Activated CD4-positive, alpha-beta T cell treated with anti-CD3 and anti-CD28 coated beads, Interleukin-2, amount 50 U/mL, for 1 hour (primary cell): ENCODE results near the gene SLCO3A1.

Source experiments
- DNase-seq: peaks from one replicate; pipeline ENCODE4 v3.0.0-alpha.2; 2020

The SLCO3A1 gene

DNA sequence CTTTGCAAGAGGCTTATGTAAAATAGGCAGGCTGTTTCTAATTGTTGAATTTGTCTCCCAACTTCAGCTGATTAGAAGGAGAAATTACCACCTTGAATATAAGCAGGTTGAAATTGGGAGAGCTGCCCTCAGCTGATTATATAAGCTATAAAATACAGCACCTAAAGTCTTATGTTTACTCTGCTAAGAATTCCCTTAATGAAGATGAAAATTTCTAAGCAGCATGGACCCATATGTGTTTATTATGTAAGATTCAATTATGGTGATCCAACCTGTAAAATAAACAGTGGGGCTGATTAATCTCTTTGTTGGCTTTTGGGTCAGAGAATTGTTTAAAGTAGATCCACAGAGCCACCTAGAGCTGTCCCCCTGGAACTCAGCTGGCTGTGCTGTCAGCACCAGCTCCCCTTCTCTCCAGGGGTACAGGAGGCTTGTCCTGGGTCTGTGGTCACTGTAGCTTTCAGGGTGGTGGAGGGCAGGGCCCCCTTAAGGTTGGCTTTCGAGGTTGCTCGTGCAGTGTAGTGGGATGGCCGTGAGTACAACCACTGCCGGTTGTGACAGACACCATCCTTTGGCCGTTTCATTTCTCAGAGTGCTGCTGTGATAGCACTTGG lies 9.5 kb downstream of the SLCO3A1 start:
- no peak for DNase-seq

DNA sequence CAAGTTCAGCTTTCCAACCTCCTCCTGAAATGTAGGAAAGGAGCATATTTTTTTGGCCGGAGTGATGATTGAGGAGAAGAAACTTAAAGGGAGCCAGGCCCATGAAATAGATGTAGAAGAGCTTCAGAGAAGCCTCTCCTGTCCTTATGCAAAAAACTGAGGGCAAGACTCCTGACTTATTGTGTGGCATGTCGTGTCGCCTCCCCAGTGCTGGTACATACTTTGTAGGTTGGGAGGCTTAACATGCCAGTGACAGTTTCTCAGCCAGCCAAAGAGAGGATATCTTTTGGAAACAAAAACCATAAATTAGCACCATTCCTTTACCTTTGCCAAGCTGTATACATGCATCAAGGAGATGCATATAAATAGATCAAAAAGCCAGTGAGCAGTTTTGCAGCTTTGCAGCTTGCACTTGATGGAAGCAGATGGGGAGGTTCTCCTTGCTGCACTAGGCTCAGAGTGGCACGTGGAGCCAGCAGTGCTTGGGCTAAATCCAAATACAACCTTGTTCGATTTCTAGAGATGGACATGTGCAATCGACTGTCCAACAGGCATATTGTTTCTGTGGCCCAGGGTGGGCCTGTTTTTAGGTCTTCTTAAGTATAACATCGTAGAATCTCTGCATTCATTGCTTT lies 10.2 kb downstream of the SLCO3A1 start:
- DNase-seq = no peak

DNA sequence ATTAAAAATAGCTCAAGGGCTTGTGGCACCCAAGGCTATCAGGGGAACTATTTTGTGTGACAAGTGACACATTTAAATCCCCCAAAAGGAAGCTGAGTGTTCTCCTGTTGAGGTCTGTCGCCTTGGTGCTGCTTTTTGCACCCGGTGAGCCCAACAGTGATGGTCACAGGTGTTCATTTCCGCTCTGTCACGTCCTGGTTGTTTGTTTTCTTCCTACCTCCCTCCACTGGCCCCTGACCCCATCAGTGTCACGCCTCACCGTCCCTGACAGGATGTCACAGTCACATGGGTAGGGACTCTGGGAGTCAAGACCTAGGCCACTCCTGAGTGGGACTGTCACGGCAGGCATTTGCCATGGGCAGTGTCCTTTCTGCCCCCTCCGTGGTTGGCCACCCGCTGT lies 11.2 kb downstream of the SLCO3A1 start:
- no peak for DNase-seq

DNA sequence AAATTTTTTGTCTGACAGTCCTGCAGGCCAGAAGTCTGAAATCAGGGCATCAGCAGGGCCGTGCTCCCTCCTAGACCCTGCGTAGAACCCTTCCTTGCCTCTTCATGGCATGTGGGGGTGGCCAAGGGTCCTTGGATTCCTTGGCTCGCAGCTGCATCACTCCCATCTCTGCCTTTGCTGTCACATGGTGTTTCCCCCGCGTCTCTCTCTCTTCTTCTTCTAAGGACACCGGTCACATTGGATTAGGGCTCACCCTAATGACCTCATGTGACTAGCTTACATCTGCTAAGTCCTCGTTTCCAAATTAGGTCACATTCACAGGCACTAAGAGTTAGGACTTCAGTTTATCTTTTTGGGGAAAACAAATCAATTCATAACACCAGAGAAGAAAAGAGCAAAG lies 12.0 kb downstream of the SLCO3A1 start:
- no peak for DNase-seq

DNA sequence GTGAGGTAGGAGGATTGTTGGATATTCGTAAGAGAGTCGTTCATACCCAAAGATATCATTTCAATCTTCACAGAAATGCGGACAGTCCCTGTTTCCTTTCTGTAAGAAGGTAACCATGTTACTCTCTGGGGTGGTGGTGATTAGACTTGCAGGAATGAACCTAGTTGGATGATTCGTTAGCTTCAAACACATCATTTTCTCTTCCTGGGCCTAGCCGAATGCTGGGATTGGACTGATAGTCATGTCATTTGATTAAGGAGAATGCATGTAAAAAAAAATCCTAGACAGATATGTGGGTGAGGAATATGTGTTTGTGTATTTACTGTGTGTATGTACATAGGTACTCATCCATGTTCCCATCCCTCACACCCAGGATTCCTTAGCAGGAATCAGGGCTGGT lies 12.4 kb downstream of the SLCO3A1 start:
- no peak for DNase-seq

DNA sequence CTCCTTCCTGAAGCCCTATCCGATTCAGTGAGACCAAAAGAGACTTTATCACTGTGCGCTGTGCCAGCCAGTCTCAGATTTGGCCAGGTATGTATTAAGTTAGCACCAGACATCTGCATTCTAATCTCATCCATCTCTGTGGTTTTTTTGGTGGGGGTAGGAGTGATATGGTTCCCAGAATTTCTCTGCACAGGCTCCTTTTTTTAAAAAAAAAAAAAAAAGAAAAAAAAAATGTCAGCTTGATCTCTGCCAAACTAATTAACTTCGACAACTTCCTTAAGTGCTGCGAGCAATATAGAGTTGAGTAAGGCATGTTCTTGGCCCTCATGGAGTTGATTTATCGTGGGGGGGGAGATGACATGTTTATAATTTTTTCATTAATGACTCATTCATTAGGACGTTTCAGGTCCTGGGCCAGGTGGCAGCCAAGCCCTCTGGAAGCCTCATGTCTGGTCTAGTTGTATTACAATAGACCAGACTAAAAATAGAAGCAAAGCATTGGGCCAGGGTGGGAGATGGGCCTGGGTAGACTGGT lies 12.9 kb downstream of the SLCO3A1 start:
- DNase-seq = no peak

DNA sequence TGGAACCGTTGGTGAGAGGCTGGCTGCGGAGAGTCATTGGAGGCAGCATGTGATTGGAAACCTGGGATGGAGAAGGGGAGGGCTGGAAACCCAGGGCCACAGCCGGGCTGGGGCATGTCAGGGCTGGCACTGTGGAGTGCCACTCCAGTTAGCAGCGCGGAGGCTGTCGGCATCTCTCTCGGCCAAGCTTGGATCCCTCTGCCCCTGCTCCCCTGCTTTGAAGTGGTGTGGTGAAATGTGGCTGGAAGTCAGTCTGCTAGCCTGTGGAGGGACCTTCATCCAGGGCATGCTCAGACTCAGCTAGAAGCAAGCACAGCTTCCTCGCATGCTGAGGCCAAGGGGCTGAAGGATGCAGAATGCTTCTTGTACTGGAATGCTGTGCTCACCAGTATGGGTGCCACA lies 13.5 kb downstream of the SLCO3A1 start:
- DNase-seq = no peak

DNA sequence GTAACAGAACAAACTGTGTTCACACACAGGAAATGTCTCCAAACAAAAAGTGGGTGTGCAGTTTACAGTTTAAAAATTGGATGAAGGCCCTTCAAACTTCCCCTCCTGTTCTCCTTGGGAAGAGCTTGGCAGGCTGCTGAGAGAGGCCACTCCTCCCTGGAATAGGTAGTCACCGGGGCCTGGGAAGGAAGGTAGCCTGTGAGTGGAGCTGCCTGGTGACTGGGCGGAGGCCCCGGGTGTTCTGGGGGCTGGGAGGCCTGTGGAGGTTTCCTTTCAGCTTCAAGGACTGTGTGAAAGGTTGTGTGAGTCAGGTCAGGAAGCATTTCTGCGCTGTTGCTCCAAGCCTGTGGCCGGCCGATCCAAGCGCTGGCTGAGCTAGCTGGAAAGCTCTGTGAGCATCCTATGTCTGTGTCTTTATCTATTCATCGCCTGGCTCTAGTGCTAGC lies 14.1 kb downstream of the SLCO3A1 start:
- no peak for DNase-seq

DNA sequence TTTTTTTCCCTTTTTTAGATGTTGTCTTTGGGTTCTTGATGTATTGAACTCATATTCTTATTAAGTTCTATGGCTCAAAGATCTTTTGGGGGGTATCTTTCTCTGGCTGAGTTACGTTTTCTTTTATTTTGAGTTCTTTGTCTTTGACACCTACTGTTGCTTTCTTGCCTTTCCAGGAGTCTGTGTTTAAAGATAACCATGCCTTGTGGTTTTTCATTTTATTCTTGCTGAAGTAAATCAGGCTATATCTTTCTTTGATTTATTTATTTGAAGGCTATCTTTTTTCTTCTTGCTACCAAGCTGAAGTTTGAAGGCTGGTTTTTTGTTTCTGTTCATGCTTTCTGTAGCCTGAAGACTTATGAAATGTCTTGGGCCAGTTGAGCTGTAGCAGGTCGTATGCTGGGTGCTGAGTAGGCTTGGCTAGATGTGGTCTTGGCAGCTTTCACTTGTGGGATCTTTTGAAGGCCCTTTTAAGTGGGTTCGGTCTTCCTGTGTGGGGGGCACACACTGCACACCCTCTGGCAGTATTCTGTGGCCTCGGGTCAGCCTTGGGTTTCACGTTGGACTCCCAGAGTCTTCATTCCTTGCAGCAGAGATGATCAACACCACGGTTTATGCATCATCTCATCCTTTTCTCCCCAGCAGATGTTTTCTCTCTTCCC lies 17.5 kb downstream of the SLCO3A1 start:
- DNase-seq = no peak

DNA sequence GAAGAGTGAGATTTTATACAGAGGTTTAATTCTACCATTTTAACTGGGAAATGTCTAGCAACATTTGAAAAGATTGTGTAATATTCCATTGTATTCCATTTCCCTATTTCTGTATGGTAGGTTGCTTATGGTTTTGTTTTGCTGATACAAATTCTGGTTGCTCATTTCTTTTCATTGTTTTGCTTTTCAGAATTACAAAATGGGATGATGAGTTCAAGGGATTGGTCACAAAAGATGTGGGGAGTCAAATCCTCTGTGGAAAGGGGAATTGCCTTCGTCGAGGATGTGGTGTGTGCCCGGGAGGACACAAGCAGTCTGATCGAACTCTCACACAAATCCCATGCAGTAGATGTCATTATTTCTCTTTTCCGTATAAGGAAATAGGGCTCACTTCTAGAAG lies 18.3 kb downstream of the SLCO3A1 start:
- DNase-seq = no peak

DNA sequence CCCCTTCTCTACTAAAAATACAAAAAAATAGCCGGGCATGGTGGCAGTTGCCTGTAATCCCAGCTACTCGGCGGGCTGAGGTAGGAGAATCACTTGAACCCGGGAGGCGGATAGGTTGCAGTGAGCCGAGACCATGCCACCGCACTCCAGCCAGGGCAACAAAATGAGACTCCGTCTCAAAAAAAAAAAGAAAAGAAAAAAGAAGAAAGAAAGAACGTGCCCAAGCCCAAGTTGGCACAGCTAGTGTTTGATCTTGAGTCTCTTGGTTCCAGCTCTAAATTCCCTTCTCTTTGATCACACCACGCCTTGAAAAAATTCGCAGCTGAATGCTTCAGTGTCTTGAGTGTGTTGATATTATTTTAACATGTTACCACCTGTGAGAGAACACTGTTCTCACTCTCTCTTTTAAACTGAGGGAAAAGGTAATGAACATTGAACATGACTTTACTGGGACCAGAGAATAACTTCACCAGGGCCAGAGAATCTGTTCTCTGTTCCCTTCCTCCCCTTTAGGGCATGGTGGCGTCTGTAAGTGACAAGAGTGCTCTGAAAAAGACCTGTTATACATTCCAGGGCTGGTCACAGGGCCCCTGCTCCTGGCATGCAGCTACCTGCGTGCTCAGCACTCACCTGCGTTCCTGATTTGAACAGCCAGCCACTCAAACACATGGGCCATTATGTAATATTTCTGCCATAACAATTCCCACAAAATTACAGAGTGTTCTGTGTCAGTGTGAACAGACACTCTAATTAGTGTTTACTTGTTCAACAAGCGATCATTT lies 19.0 kb downstream of the SLCO3A1 start:
- no peak for DNase-seq

DNA sequence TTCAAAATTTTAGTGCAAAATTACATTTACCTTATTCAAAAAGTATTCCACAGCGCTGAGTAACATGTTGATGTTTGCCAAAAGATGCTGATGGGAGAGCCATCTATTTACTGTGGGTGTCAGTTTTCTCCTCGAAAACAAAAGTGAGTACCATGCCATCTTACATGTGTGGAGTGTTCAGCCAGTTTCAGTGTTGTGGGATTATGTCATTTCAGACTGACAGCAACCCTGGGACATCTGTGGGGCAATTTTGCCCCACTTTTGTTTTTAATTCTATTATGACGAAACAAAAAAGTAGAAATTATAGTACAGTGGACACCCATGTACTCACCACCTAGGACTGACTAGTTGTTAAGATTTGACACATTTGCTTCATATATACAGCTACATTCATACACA lies 19.6 kb downstream of the SLCO3A1 start:
- no peak for DNase-seq

DNA sequence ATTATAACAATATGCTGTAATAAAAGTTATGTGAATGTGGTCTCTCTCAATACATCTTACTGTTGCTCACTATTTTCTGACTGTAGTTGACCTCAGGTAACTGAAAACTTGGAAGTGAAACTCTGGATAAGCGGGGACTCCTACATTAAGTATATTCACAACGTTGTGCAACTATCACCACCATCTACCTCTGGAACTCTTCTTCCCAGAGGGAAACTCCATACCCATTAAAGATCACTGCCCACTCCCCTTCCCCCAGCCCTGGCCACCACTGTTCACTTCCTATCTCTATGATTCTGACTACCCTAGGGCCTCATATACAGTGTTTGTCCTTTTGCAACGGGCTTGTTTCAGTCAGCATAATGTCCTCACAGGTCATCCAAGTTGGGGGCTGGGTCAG lies 20.7 kb downstream of the SLCO3A1 start:
- DNase-seq = no peak

DNA sequence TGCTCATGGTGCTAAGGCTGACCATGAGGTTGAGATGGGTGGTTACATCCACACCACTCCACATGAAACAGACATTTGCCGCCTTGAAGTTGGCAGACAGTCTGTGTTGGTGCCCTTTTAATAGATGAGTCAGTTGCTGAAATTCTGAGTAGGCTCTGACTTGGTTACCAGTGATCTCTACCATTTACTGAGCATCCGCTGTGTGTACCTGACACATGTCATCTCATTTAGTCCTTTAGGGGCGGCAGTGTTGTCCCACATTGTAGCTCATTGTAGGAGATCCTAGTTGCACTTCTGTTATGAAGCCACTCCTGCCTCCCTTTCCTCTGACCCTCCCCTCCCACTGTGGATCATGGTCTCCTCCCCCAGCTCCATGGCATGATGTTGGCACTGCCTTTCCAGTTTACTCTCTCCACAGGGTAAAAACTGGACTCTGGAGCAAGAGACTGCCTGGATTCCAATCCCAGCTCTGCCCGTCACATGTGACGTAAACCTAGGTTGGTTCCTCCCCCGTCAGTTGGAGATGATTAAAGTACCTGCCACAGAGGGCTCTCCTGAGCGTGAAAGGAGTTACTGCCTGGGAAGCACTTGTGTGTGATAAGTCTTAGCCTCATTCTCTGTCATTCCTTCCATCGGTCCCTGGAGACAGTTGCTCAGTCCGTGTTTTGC lies 21.6 kb downstream of the SLCO3A1 start:
- no peak for DNase-seq

DNA sequence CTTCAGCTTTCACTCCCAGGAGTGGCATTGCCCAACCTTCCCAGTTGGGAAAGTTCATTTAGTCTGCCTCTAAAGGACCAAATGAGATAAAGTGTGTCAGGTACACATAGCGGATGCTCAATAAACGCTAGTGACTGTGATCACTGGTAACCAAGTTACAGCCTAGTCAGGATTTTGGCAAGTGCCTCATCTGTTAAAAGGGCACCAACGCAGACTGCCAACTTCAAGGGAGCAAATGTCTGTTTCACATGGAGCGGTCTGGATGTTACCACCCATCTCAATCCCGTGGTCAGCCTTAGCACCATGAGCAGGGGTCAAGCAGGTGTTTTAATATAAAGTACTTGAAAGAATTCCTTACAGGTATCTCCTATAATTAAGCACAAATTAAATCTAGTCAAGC lies 22.7 kb downstream of the SLCO3A1 start:
- DNase-seq = no peak

DNA sequence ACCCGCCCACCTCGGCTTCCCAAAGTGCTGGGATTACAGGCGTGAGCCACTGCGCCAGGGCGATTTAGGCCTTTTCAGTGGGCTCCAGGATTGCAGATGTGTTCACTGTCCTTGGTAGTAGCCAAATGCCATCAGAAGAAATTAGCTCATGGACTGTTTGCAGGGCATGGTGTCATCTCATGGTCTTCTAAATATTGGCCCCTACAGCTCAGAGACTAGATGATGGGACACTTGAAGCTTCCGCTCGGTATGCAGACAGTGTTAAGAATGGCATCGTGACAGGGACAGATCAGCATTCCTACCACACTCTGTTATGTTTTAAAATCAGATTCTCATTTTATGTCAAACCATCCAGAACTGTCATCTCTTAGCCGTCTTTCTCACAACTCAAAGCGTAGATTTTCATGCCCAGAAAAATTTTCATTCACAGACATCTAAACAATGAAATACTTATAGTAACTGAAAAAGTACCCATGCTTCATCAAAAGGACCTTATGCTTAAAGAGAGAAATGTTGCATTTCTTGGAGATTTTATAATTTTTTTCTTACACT lies 24.9 kb downstream of the SLCO3A1 start:
- no peak for DNase-seq

DNA sequence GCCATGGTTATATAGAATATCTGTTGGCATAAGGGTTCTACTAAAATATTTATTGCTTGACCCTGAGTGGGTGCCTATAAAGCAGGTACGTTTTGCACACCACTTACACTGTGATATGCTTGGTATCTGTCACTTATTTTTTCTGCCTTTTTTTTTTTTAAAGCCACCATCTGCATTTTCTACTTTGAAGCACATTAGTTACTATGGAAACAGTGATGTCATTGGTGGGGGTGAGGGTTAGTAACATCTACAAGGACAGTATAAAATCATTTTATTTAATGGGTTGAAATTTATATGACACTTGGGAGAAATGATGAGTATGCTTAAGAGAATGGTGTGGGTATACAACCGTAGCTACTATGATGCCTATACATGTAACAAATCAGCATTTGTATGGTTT lies 25.6 kb downstream of the SLCO3A1 start:
- no peak for DNase-seq

DNA sequence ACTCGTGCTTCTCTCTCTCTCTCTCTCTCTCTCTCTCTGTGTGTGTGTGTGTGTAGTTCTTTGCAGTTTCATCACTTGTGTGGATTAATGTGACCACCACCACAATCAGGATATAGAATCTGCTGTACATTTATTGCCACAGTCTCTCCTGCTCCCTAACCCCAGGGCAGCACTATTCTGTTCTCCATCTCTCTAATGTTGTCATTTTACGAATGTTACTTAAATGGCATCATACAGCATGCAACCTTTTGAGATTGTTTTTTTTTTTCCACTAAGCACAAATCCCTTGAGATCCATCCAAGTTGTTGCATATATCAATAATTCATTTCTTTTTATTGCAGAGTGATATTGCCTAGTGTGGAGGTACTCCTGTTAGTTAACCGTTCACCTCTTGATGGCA lies 26.9 kb downstream of the SLCO3A1 start:
- no peak for DNase-seq

DNA sequence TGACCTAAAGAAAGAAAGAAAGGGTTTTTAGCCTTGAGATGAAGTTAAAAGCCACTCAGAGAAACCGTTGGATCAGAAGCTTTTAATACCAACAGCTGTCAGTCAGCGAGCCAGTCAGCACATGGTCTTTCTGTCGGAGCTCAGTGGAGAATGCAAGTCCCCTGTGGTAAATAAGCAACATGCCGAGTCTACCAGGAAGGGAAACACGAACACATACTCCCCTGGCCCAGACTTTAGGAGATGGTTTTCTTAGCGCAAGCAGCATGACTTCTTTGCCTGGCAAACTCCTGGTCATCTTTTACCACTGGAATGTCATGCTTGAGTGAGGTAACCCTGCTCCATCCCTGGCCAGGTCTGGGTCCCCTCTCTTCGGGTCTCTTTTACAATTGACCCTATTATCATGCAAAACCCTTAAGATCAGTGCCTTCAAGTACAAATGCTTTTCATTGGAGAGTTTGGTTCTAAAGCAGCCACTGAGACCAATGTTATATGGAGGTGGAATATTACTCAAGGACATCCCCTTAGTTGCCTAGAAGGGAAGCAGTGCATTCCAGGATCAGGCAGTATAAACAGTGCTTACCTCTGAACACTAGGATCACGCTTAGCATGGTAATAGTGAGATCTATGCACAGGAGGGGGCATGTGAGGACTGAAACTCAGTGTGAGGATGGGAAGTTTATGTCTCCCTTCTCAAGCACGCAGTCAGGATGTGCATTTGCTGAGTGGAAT lies 28.2 kb downstream of the SLCO3A1 start:
- no peak for DNase-seq

DNA sequence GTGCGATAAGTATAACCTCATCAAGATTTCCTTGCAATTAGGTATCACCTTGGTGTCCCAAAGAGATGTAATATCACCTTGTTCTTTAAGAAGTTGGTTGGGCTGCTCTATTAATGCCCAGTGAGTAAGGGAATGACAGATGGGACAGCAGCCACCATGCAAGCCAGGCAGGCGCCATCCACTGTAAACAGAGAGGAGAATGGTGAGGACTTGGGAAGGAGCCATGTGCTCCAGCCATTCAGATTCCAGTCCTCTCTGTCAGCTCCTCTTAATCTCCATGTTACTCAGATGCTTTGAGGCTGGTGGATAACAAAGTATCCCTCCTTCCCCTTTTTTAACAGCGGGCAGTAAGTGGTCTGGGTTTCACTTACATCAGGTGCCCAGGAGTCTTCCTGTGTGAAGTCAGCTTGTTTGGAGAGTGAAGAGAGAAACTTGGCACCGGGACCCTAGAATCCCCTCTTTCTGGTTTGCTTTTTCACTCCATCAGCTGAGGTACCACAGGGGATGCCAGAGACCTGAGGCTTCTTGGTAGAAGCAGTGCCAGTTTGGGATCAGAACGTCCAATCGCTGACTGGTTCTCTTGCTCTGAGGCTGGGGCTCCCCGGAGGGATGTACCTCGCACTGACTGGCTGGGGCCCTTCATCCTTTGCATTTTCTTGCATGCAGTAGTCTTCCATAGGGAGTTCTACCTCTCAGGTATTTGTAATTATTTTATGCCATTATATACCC lies 29.5 kb downstream of the SLCO3A1 start:
- no peak for DNase-seq

DNA sequence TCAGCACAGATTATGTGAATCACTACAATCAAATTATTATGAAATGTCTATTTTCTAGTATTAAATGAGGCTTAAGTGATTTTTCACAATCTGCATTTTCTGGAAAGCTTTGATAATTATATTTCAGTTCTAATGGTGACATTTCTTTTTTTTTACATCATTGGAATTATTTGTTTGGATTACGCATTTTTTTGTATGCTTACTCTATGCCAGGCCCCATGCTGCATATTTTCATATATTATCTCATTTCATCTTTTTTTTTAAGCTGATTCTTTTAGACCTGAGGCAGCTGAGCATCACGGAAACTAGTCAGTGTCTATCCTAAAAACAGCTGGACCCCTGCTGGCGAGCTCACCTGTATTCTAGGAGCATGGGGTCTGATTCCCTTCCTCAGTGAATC lies 31.1 kb downstream of the SLCO3A1 start:
- DNase-seq = no peak
